Left colon (tissue), 2 donors: ENCODE data around the gene INPP5J. TPM values are rescaled to one million over a fixed set of nuclear protein-coding genes. Genes with fewer than 3 reads are reported as not detected.
A peak's percentile ranks its signal among the peaks of the same experiment; 100 is the strongest.

Source experiments
- ATAC-seq: fragments of 200-7000 bp; cut with Tn5 transposase; one replicate; pipeline ENCODE4 v1.9.1; 2020; ENCODE audit warnings: mild to moderate bottlenecking, moderate library complexity
- DNase-seq, 2 donors: peaks; one replicate each; pipeline ENCODE4 v3.0.0-alpha.2; 2020
- intact Hi-C, 2 donors: fragments of 100-400 bp; cut with DNase I in 1 of 2; cut with micrococcal nuclease in 1 of 2; formaldehyde crosslinking; loops; one replicate each; pipeline versions ENCODE4 v1.11.2 to v1.14.0; 2022; cut with DNase I, micrococcal nuclease
- total RNA-seq, 2 donors: library from RNA; stranded (reverse); fragmentation: NEBNext Ultra II Directional; extraction: Animal tissue kit (Norgen Biotek cat#: 25700); gene quantifications; one replicate each; pipeline ENCODE4 v1.2.1, GENCODE V29; 2021
- donor health status: DM: no; HTN: no; CAD: no.
- donor health status: DM: yes; HTN: yes; CAD: no.

INPP5J gene
- total RNA-seq, 2 donors from 2014 or later, result 26.3 to 34.4 TPM

GRCh38 chr22:31135706-31136105, 12.9 kb downstream of the INPP5J start:
- peak; percentile 8 for ATAC-seq
- intact Hi-C loops, result no loop called here
- no peak for DNase-seq

- intact Hi-C loops, result no loop called here
- DNase-seq (no peak), ATAC-seq (peak; percentile 11)
These were observed 13.4 kb downstream of the INPP5J start for GRCh38 chr22:31136155-31136554.

- intact Hi-C loops, result no loop called here
- DNase-seq (no peak), ATAC-seq (no peak)
These were observed 13.9 kb downstream of the INPP5J start for GRCh38 chr22:31136711-31137110.

GRCh38 chr22:31137721-31138120, 15.0 kb downstream of the INPP5J start:
- DNase-seq (no peak), ATAC-seq (no peak)
- intact Hi-C loops, result no loop called here

- DNase-seq (no peak), ATAC-seq (no peak)
- intact Hi-C loops, result no loop called here
These were observed 15.4 kb downstream of the INPP5J start for GRCh38 chr22:31138126-31138525.

- DNase-seq (no peak), ATAC-seq (no peak)
- intact Hi-C loops, result no loop called here
These were observed 16.3 kb downstream of the INPP5J start for GRCh38 chr22:31139066-31139465.

- DNase-seq, result peak in 1 of 2 donors; percentile 38
- intact Hi-C loops, result loop anchor here in 1 of 2 donors (10.0 kb wide), 1 partner anchor 195 kb away; no protein-coding TSS in a partner anchor
- ATAC-seq, result peak; percentile 20
These were observed 17.3 kb downstream of the INPP5J start, which contains the start of gene PLA2G3 for GRCh38 chr22:31139866-31140716. Gene PLA2G3 (minus strand): TSS chr22:31140508. CDS start chr22:31140354, 154 bp downstream.

- no peak for DNase-seq
- ATAC-seq, result no peak
- intact Hi-C loops, result loop anchor here in 1 of 2 donors (10.0 kb wide), 1 partner anchor 196 kb away; no protein-coding TSS in a partner anchor
These were observed 18.0 kb downstream of the INPP5J start for GRCh38 chr22:31140746-31141145.

GRCh38 chr22:31141551-31141950, 18.8 kb downstream of the INPP5J start:
- no peak for ATAC-seq
- intact Hi-C loops, result loop anchor here in 1 of 2 donors (10.0 kb wide), 1 partner anchor 197 kb away; no protein-coding TSS in a partner anchor
- no peak for DNase-seq

- no peak for ATAC-seq
- intact Hi-C loops, result loop anchor here in 1 of 2 donors (10.0 kb wide), 1 partner anchor 197 kb away; no protein-coding TSS in a partner anchor
- no peak for DNase-seq
These were observed 19.5 kb downstream of the INPP5J start for GRCh38 chr22:31142285-31142684.

- DNase-seq (no peak), ATAC-seq (no peak)
- intact Hi-C loops, result loop anchor here in 1 of 2 donors (10.0 kb wide), 1 partner anchor 198 kb away; no protein-coding TSS in a partner anchor
These were observed 20.3 kb downstream of the INPP5J start for GRCh38 chr22:31143038-31143437.

- no peak for ATAC-seq
- intact Hi-C loops, result loop anchor here in 1 of 2 donors (10.0 kb wide), 1 partner anchor 199 kb away; no protein-coding TSS in a partner anchor
- DNase-seq, result no peak
These were observed 20.8 kb downstream of the INPP5J start for GRCh38 chr22:31143537-31143936.

GRCh38 chr22:31144223-31144622, 21.5 kb downstream of the INPP5J start:
- DNase-seq (no peak), ATAC-seq (peak; percentile 81)
- intact Hi-C loops, result loop anchor here in 1 of 2 donors (10.0 kb wide), 1 partner anchor 199 kb away; no protein-coding TSS in a partner anchor

GRCh38 chr22:31148488-31148887, 25.7 kb downstream of the INPP5J start:
- intact Hi-C loops, result loop anchor here in 1 of 2 donors (5.0 to 10.0 kb wide), 2 partner anchors 36 to 204 kb away; no protein-coding TSS in a partner anchor
- ATAC-seq (no peak), DNase-seq (no peak)

- peak; percentile 66 to 69 for DNase-seq
- ATAC-seq, result peak; percentile 89
- intact Hi-C loops, result loop anchor here in 1 of 2 donors (5.0 to 10.0 kb wide), 2 partner anchors 37 to 204 kb away; no protein-coding TSS in a partner anchor
These were observed 26.3 kb downstream of the INPP5J start for GRCh38 chr22:31148953-31149627.

GRCh38 chr22:31150615-31151014, 27.8 kb downstream of the INPP5J start:
- intact Hi-C loops, result no loop called here
- DNase-seq (no peak), ATAC-seq (peak; percentile 51)

- ATAC-seq (peak; percentile 61), DNase-seq (no peak)
- intact Hi-C loops, result no loop called here
These were observed 29.1 kb downstream of the INPP5J start for GRCh38 chr22:31151872-31152271.

GRCh38 chr22:31153357-31153756, 30.6 kb downstream of the INPP5J start:
- no peak for ATAC-seq
- DNase-seq, result no peak
- intact Hi-C loops, result no loop called here

- ATAC-seq (no peak), DNase-seq (no peak)
- intact Hi-C loops, result no loop called here
These were observed 32.2 kb downstream of the INPP5J start for GRCh38 chr22:31154975-31155374.
